ENCODE results near the gene KCNK4.
A peak's percentile ranks its signal among the peaks of the same experiment; 100 is the strongest.

Gene KCNK4

DNA sequence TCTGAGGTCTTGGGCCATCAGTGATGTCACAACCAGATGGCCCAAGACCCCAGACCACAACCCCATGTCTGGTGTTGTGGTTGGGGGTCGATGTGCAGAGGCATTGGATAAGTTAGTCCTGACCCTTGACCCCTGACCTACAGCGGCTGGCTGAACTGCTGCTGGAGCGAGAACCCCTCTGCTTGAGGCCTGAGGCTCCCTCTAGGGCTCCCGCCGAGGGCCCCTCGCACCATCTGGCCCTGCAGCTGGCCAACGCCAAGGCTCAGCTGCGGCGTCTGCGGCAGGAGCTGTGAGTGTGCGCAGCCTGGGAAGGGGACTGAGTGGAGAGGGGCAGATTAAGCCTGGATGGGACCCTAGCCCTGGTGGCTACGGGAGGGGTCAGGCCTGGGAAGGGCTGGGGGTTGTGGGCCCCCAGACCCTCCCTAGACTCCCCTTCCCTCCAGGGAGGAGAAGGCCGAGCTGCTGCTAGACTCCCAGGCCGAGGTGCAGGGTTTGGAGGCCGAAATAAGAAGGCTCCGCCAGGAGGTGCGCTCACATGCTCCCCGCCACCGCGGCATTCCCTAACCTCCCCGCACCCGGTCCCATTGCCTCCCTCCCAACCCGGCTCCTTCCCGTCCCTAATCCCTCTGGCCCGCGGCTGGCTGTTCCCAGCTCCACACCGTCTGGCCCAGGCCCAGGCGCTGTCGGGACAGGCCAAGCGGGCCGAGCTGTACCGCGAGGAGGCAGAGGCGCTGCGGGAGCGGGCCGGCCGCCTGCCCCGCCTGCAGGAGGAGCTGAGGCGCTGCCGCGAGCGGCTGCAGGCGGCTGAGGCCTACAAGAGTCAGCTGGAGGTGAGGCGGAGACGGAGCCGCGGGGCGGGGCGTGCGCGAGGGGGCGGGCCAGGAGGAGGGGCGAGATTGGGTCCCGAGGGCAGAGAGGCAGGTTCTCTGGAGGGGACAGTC lies 51.0 kb downstream of the KCNK4 start:
- H3K9ac ChIP-seq (ENCODE audit: low read length), result peak overlapping the region; percentile 83
- H3K36me3 ChIP-seq (ENCODE audit: control insufficient read depth, insufficient read depth, low read length, severe bottlenecking), result no peaks in the 10 kb centered on the region
- DNase-seq (ENCODE audit: low read depth), result peak; percentile 91
- peaks cover 6% of the 10 kb centered on the region for H3K4me1 ChIP-seq (ENCODE audit: control insufficient read depth, insufficient read depth, low read length)
- H3K9me3 ChIP-seq (ENCODE audit: control insufficient read depth, low read length), result no peaks in the 10 kb centered on the region
- H3K4me3 ChIP-seq (ENCODE audit: low read length), result peak overlapping the region; percentile 66
- H3K27me3 ChIP-seq (replicated peaks; ENCODE audit: control insufficient read depth, insufficient read depth, low read length), result peaks cover 4% of the 10 kb centered on the region

DNA sequence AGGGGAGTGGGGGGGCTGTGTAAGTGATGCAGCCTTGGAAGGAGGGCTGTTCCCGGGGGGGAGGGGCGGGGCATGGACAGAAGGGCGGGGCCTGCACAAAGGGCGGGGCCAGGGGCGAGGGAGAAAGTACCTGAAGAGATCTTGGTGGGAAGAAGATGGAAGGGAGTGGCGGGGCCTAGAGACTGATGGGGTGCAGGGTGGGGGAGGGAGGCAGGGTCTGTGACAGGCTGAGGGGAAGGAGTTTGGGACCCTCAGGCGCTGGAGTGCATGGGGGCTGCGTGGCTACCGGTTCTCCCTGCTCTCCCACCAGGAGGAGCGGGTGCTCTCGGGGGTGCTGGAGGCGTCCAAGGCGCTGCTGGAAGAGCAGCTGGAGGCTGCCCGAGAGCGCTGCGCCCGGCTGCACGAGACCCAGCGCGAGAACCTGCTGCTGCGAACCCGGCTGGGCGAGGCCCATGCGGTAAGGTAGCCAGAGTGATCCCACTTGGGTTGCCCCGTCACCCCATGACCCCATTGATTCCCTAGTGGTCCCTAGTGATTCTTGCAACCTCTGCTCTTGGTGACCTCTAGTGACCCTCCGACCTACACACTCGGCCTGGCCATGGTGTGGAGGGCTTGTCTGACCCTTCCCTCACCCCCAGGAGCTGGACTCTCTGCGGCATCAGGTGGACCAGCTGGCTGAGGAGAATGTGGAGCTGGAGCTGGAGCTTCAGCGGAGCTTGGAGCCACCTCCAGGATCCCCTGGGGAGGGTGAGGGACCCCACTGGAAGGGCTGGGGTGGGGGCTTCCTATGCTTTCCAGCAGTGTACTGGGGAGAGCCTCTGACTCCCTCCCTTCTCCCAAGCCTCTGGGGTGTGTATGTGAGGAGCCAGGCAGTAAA lies 52.0 kb downstream of the KCNK4 start:
- no peak for DNase-seq (ENCODE audit: low read depth)
- H3K27me3 ChIP-seq (replicated peaks; ENCODE audit: control insufficient read depth, insufficient read depth, low read length), result peaks cover 4% of the 10 kb centered on the region
- no peak overlapping the region for H3K4me3 ChIP-seq (ENCODE audit: low read length)

DNA sequence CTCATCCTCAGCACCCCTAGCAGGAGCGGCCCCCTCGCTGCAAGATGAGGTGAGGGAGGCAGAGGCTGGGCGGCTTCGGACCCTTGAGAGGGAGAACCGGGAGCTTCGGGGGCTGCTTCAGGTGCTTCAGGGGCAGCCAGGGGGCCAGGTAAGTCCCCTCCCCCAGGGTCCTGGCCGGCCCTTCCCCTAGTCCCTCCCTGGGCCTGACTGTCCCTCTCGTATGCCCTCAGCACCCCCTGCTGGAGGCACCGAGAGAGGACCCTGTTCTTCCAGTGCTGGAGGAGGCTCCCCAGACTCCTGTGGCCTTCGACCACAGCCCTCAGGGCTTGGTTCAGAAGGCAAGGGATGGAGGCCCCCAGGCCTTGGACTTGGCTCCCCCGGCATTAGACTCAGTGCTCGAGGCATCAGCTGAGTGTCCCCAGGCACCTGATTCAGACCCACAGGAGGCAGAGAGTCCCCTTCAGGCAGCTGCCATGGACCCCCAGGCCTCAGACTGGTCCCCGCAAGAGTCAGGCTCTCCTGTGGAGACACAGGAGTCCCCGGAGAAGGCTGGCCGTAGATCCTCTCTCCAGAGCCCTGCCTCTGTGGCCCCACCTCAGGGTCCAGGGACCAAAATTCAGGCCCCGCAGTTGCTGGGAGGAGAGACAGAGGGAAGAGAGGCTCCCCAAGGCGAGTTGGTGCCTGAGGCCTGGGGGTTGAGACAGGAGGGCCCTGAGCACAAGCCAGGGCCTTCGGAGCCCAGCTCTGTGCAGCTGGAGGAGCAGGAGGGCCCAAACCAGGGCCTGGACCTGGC lies 52.9 kb downstream of the KCNK4 start:
- peaks cover 4% of the 10 kb centered on the region for H3K27me3 ChIP-seq (replicated peaks; ENCODE audit: control insufficient read depth, insufficient read depth, low read length)
- DNase-seq (ENCODE audit: low read depth), result peak; percentile 10
- no peaks in the 10 kb centered on the region for H3K36me3 ChIP-seq (ENCODE audit: control insufficient read depth, insufficient read depth, low read length, severe bottlenecking)
- H3K9me3 ChIP-seq (ENCODE audit: control insufficient read depth, low read length), result no peaks in the 10 kb centered on the region
- H3K9ac ChIP-seq (ENCODE audit: low read length), result no peak overlapping the region
- no peak overlapping the region for H3K4me3 ChIP-seq (ENCODE audit: low read length)
- H3K4me1 ChIP-seq (ENCODE audit: control insufficient read depth, insufficient read depth, low read length), result peaks cover 6% of the 10 kb centered on the region

More for the DNA sequence above, 52.0 kb downstream of the KCNK4 start:
- H3K4me1 ChIP-seq (ENCODE audit: control insufficient read depth, insufficient read depth, low read length), result peaks cover 6% of the 10 kb centered on the region
- no peak overlapping the region for H3K9ac ChIP-seq (ENCODE audit: low read length)
- no peaks in the 10 kb centered on the region for H3K36me3 ChIP-seq (ENCODE audit: control insufficient read depth, insufficient read depth, low read length, severe bottlenecking)
- H3K9me3 ChIP-seq (ENCODE audit: control insufficient read depth, low read length), result no peaks in the 10 kb centered on the region

DNA sequence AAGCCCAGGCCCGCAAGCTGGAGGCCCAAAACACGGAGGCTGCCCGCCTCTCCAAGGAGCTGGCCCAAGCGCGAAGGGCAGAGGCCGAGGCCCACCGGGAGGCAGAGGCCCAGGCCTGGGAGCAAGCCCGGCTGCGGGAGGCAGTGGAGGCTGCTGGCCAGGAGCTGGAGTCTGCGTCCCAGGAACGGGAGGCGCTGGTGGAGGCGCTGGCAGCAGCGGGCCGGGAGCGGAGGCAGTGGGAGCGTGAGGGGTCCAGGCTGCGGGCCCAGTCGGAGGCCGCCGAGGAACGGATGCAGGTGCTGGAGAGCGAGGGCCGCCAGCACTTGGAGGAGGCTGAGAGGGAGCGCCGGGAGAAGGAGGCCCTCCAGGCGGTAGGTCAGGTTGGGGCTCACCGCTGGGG lies 53.7 kb downstream of the KCNK4 start:
- H3K9me3 ChIP-seq (ENCODE audit: control insufficient read depth, low read length), result no peaks in the 10 kb centered on the region
- peaks cover 6% of the 10 kb centered on the region for H3K4me1 ChIP-seq (ENCODE audit: control insufficient read depth, insufficient read depth, low read length)
- DNase-seq (ENCODE audit: low read depth), result no peak
- H3K36me3 ChIP-seq (ENCODE audit: control insufficient read depth, insufficient read depth, low read length, severe bottlenecking), result no peaks in the 10 kb centered on the region
- H3K9ac ChIP-seq (ENCODE audit: low read length), result no peak overlapping the region
- peaks cover 4% of the 10 kb centered on the region for H3K27me3 ChIP-seq (replicated peaks; ENCODE audit: control insufficient read depth, insufficient read depth, low read length)
- no peak overlapping the region for H3K4me3 ChIP-seq (ENCODE audit: low read length)

DNA sequence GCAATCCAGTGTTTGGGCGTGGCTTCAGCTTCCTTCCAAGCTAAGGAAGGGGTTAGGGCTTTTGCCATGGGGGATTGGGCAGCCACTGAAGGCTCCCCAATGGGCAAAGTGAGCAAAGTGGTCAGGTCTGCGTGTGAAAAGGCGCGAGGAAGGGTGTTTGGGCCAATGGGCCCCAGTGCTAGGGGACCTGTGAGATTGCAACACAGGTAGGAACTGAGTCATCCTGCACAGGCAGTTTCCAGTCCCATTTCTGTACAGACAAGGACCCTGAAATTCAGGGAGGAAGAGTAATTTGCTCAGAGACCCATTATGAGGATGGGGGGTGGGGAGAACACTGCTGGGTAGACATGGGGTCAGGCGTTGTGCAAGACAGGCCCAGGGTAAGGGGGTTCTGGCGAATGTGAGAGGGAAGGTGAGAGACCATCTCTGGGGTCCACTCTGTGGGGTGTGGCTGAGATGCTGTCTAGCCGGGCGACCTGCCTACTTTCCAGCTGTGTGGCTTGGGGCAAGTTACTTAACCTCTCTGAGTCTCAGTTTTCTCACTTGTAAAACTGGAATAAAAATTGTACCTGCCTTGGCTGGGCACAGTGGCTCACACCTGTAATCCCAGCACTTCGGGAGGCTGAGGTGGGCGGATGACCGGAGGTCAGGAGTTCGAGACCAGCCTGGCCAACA lies 56.2 kb downstream of the KCNK4 start:
- H3K36me3 ChIP-seq (ENCODE audit: control insufficient read depth, insufficient read depth, low read length, severe bottlenecking), result no peaks in the 10 kb centered on the region
- H3K9ac ChIP-seq (ENCODE audit: low read length), result no peak overlapping the region
- H3K4me3 ChIP-seq (ENCODE audit: low read length), result no peak overlapping the region
- no peaks in the 10 kb centered on the region for H3K9me3 ChIP-seq (ENCODE audit: control insufficient read depth, low read length)
- peaks cover under 1% of the 10 kb centered on the region for H3K4me1 ChIP-seq (ENCODE audit: control insufficient read depth, insufficient read depth, low read length)
- no peak for DNase-seq (ENCODE audit: low read depth)
- H3K27me3 ChIP-seq (replicated peaks; ENCODE audit: control insufficient read depth, insufficient read depth, low read length), result no peaks in the 10 kb centered on the region

DNA sequence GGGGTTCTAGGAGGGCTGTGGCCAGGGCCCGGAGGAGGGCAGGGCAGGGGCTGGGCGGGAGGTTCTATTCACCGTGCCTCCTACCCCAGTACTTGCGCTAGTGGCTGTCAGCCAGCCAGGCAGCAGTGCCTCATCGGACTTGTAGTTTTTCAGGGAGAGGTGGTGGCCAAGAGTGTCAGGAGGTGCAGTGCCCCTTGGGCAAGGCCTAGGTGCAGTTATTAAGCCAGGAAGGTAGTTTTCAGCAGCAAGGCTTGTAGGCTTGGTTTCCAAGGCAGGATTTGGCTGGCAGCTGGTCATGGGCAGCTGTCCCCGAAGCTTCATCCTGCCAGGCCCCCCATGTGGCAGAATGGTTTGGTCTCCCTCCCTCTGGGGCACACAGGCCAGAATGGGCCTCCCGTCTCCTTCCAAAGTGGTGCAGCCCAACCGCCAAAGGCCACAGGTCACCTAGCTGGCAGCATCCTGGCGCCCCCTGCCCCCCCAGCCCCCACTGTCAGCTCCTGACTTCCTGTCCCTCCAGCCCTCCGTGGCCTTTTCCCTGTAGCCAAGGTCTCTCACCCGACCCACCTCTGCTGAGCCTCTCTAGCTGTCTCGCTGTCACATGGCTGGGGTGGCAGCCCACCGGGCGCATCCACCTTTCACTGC lies 57.4 kb downstream of the KCNK4 start:
- H3K27me3 ChIP-seq (replicated peaks; ENCODE audit: control insufficient read depth, insufficient read depth, low read length), result no peaks in the 10 kb centered on the region
- DNase-seq (ENCODE audit: low read depth), result no peak
- no peaks in the 10 kb centered on the region for H3K4me1 ChIP-seq (ENCODE audit: control insufficient read depth, insufficient read depth, low read length)

DNA sequence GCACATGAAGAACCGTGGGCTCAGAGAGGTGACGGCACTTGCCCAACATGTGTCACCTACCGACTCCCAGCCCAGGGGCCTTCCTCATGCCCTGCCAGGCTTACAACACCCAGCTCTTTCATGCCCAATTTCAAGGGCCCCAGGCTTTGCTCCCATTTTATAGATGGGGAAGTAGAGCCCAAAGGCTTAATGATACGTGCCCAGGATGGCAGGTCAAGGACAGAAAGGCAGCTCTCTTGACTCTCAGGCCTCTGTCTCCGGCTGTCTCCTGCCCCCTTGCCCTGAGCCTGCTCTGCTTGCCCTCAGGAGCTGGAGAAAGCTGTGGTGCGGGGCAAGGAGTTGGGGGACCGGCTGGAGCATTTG lies 57.9 kb downstream of the KCNK4 start:
- no peak for DNase-seq (ENCODE audit: low read depth)
- Histone ChIP-seq H3K36me3 (ENCODE audit: control insufficient read depth, insufficient read depth, low read length, severe bottlenecking) (no peaks in the 10 kb centered on the region), H3K9me3 (ENCODE audit: control insufficient read depth, low read length) (no peaks in the 10 kb centered on the region)

More for the DNA sequence above, 57.4 kb downstream of the KCNK4 start:
- Histone ChIP-seq H3K9me3 (ENCODE audit: control insufficient read depth, low read length) (no peaks in the 10 kb centered on the region), H3K36me3 (ENCODE audit: control insufficient read depth, insufficient read depth, low read length, severe bottlenecking) (no peaks in the 10 kb centered on the region), H3K4me3 (ENCODE audit: low read length) (no peak overlapping the region), H3K9ac (ENCODE audit: low read length) (no peak overlapping the region)

DNA sequence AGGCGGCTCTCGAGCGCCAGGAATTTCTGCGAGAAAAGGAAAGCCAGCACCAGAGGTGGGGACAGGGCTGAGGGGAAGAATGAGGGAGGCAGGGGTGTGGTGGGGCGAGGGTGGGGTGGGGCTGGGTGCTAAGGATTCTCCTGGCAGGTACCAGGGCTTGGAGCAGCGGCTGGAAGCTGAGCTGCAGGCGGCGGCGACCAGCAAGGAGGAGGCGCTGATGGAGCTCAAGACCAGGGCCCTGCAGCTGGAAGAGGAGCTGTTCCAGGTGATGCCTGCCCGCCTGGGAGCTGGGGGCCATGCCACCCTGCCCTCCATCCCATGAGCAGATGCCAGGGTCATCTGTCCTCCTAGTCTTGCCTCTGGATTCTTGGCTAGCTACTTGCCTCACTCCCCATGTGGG lies 58.3 kb downstream of the KCNK4 start:
- H3K36me3 ChIP-seq (ENCODE audit: control insufficient read depth, insufficient read depth, low read length, severe bottlenecking), result no peaks in the 10 kb centered on the region
- no peak overlapping the region for H3K4me3 ChIP-seq (ENCODE audit: low read length)
- DNase-seq (ENCODE audit: low read depth), result no peak
- no peaks in the 10 kb centered on the region for H3K4me1 ChIP-seq (ENCODE audit: control insufficient read depth, insufficient read depth, low read length)
- H3K9ac ChIP-seq (ENCODE audit: low read length), result no peak overlapping the region
- H3K9me3 ChIP-seq (ENCODE audit: control insufficient read depth, low read length), result no peaks in the 10 kb centered on the region
- H3K27me3 ChIP-seq (replicated peaks; ENCODE audit: control insufficient read depth, insufficient read depth, low read length), result no peaks in the 10 kb centered on the region

More for the DNA sequence above, 57.9 kb downstream of the KCNK4 start:
- H3K4me3 ChIP-seq (ENCODE audit: low read length), result no peak overlapping the region
- no peaks in the 10 kb centered on the region for H3K27me3 ChIP-seq (replicated peaks; ENCODE audit: control insufficient read depth, insufficient read depth, low read length)
- H3K9ac ChIP-seq (ENCODE audit: low read length), result no peak overlapping the region
- H3K4me1 ChIP-seq (ENCODE audit: control insufficient read depth, insufficient read depth, low read length), result no peaks in the 10 kb centered on the region
